GM18858 (cell line): ENCODE data around the gene INF2.

Experiments
- ATAC-seq: cut with Tn5 transposase; IDR thresholded peaks from one replicate; pipeline ENCODE4 v1.9.1; 2021; ENCODE audit not compliant: unreplicated experiment

INF2 gene

GRCh38 chr14:104768437-104769323 lies 79.3 kb downstream of the INF2 start:
- no peak for ATAC-seq

DNA sequence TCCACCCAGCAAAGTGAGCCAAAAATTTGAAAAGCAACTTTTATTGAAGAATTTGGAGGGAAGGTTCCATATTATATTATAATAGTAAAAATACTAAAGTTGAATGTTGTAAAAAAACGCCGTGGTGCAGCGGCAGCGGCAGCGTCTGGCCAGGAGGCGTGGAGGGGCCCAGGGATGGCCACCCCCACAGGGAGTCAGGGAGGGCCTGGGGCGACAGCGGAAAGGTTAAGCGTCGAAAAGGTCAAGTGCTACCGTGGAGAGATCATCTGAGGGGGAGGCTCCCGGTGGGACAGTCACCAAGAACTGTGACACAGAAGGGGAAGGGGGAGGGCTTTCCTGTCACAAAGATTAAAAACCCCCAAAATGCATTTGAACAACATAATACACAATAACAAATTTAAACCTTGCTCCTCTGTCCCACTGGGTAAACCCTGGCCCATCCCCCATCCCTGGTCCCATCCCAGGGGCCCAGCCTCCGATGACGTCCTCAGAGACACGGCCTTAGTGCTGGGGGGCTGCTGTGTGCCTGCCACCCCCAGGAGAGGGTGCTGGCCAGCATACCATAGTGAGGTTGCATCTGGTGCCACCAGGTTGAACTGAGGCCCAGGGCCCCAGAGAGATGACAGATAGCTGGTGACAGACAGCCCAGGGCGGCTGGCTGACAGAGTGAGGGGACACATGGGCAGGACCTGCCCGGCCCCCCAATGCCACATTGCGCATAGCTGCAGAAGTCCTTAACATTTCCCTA lies 80.1 kb downstream of the INF2 start:
- no peak for ATAC-seq

DNA sequence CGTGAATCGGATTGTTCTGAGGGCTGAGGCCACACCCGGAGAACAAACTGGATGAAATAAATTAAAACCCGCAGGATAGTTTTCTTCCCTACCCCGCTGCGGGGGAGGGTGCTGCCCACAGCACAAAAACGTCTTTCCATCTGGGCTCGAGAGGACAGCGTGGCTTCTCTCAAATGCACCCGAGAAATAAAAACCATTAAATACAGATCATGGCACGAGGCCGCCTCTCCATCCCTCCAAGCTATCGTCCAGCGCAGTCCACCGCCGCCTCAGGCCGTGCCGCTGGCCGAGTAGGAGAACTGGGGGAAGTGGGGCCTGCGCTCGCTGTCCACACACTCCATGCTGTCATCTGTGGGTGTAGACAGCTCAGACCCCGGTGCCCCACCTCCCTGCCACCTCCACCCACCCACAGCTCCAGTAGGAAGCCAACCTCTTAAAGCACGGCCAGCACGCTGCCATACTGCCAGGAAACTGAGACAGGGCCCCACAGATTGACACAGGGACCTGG lies 80.7 kb downstream of the INF2 start:
- ATAC-seq: no peak

DNA sequence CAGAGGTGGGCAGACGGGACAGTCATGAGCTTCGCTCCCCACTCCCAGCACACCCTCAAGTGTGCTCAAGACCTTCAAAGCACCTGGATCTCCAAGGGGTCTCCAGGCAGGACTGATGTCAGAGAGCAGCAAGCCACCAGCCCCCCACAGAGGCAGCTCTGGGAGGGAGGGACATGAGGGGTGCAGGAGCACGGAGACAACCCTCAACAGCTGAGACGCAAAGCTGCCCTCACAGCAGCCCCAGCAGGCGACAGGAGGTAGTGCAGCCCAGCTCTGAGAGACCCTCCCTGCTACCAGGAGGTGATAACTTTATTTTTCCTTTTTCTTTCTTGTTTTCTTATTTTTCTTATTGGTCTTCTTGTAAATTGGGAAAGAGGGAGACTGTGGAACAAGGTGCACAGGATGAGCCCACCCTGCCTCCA lies 81.4 kb downstream of the INF2 start:
- no peak for ATAC-seq

DNA sequence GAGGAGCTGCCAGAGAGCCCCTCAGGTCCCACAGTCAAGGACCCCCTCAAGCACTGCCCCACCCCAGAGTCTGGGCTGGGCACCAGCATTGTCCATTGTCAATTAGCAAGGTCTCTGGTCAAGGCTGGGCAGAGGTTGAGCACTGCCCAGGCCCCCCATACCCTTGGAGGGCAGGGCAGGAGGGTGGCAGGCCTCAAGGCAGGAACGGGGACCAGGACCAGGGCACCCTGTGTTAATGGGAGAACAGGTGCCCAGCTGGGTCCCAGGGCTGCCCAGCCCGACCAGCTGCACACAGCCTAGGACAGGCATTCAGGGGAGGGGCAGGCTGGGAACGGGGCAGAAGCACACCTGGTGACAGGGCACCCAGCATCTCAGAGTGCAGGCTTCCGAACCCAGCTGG lies 82.0 kb downstream of the INF2 start:
- ATAC-seq: no peak
